PC-9 (cell line): ENCODE measurements around the gene IQSEC1. TPM values are rescaled to one million over a fixed set of nuclear protein-coding genes. Genes with fewer than 3 reads are reported as not detected.

Source experiments
- BruUV-seq: library from RNA; stranded (reverse); fragments of 400-500 nt; replicated peaks from 2 replicates; lab custom pipeline; 2021; lab: Mats Ljungman, UMichigan
- CTCF ChIA-PET: fragments of 300-600 bp; sonication (Branson Sonifier 250); formaldehyde crosslinking; loops from one replicate; lab custom pipeline; 2022; ENCODE audit warnings: antibody characterized with exemption; lab: Charles Lee
- POLR2A ChIA-PET: fragments of 300-600 bp; sonication (Branson Sonifier 250); formaldehyde crosslinking; loops from one replicate; lab custom pipeline; 2022; ENCODE audit warnings: antibody characterized with exemption; ENCODE audit not compliant: unreplicated experiment; lab: Charles Lee
- DNase-seq, 2 experiments: peaks; one replicate each; pipeline versions ENCODE4 v3.0.0 to v3.0.0-alpha.2; 2015 to 2022; ENCODE audit warnings: mixed read lengths in 1 of 2
- H2AFZ ChIP-seq: fragments of 200-600 bp; sonication (generic); 2 replicates; pipeline ENCODE4 v1.8.1; 2017; ENCODE audit warnings: antibody characterized with exemption
- H3F3A ChIP-seq: fragments of 200-600 bp; sonication (generic); 2 replicates; pipeline ENCODE4 v1.8.1; 2017; ENCODE audit warnings: antibody characterized with exemption, mild to moderate bottlenecking, low read depth; ENCODE audit not compliant: insufficient read depth
- H3K27ac ChIP-seq: fragments of 200-600 bp; sonication (generic); 2 replicates; pipeline ENCODE4 v1.6.1; 2016; ENCODE audit warnings: mixed run types
- H3K27me3 ChIP-seq: fragments of 200-600 bp; sonication (generic); 2 replicates; pipeline ENCODE4 v1.6.1; 2016; ENCODE audit warnings: low read depth, mixed run types; ENCODE audit not compliant: insufficient read depth
- H3K36me3 ChIP-seq: fragments of 200-600 bp; sonication (generic); 2 replicates; pipeline ENCODE4 v1.6.1; 2016; ENCODE audit warnings: low read depth, mixed run types
- H3K4me1 ChIP-seq: fragments of 200-600 bp; sonication (generic); replicated peaks from 2 replicates; pipeline ENCODE4 v1.6.1; 2016; ENCODE audit warnings: mixed run types; ENCODE audit not compliant: insufficient read depth
- H3K4me2 ChIP-seq: fragments of 200-600 bp; sonication (generic); 2 replicates; pipeline ENCODE4 v1.6.1; 2017; ENCODE audit warnings: mixed run types
- H3K4me3 ChIP-seq: fragments of 200-600 bp; sonication (generic); 2 replicates; pipeline ENCODE4 v1.6.1; 2016; ENCODE audit warnings: mixed run types
- H3K79me2 ChIP-seq: fragments of 200-600 bp; sonication (generic); 2 replicates; pipeline ENCODE4 v1.6.1; 2017; ENCODE audit warnings: low read depth, mixed run types
- H3K9me2 ChIP-seq: fragments of 200-600 bp; sonication (generic); 2 replicates; pipeline ENCODE4 v1.8.1; 2017; ENCODE audit warnings: mild to moderate bottlenecking; ENCODE audit not compliant: insufficient read depth
- H3K9me3 ChIP-seq: fragments of 200-600 bp; sonication (generic); 2 replicates; pipeline ENCODE4 v1.8.1; 2016; ENCODE audit warnings: low read depth; ENCODE audit not compliant: insufficient read depth
- H4K20me1 ChIP-seq: fragments of 200-600 bp; sonication (generic); 2 replicates; pipeline ENCODE4 v1.8.1; 2017; ENCODE audit not compliant: insufficient read depth
- EZH2 ChIP-seq: fragments of 200-600 bp; sonication (generic); IDR thresholded peaks from 2 replicates; pipeline ENCODE4 v1.8.0; 2017; ENCODE audit warnings: antibody characterized with exemption, low read depth
- intact Hi-C: fragments of 100-400 bp; cut with micrococcal nuclease; formaldehyde crosslinking; loops from one replicate; pipeline ENCODE4 v1.10.0; 2022; ENCODE audit not compliant: unreplicated experiment
- total RNA-seq: library from RNA; stranded (reverse); gene quantifications from 2 replicates; pipeline ENCODE4 v1.2.3, GENCODE V29; 2021
- TF ChIP-seq, protein P1 (sequence below): fragments of 200-600 bp; sonication (generic); conservative IDR thresholded peaks from 2 replicates; pipeline ENCODE4 v1.6.1; 2017; ENCODE audit warnings: mixed run types, antibody characterized with exemption, mild to moderate bottlenecking, moderate library complexity

IQSEC1 gene
- total RNA-seq, 1 experiment from 2014 or later = 30.7 TPM

DNA sequence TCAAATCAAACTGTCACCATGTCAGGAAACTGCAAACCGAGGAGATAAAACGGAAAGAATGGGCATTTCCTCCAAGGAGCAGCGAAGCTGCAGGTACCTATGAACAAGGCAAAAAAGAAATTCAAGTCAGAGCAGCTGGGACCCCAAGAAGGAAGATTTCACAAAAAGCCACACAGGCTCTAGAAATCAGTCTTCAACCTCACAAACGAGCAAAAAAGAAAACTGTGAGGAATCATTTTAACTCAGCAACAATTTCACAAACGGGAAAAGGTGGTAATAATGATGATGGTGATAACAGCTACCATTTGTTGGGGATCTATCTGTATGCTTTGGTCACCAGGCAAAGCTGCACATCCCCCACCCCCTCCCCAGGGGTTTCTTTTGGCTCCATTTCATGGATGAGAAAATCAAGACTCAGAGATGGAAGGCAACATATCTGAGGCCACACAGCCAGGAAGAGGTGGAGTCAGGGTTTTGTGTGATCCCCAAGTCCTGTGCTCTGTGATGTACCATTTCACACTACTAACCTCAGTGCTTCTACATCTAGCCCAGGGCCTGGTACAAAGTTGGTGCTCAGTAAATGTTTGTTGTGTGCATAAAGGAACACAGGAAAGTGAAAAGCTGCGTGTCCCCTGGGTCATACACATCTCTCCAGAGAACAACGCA, 109.9 kb downstream of the IQSEC1 start:
- Histone ChIP-seq H3K79me2 (peaks cover 47% of the 10 kb centered on the region), H4K20me1 (peaks cover 79% of the 10 kb centered on the region), H3K9me3 (no peaks in the 10 kb centered on the region), H3K36me3 (no peaks in the 10 kb centered on the region), H3K4me2 (no peak overlapping the region), H3K27ac (no peak overlapping the region), H3K4me1 (peaks cover 14% of the 10 kb centered on the region), H2AFZ (no peak overlapping the region), H3F3A (no peaks in the 10 kb centered on the region), H3K27me3 (no peaks in the 10 kb centered on the region), H3K4me3 (no peak overlapping the region), H3K9me2 (no peaks in the 10 kb centered on the region)
- no peak for DNase-seq
- TF ChIP-seq, protein P1, sequence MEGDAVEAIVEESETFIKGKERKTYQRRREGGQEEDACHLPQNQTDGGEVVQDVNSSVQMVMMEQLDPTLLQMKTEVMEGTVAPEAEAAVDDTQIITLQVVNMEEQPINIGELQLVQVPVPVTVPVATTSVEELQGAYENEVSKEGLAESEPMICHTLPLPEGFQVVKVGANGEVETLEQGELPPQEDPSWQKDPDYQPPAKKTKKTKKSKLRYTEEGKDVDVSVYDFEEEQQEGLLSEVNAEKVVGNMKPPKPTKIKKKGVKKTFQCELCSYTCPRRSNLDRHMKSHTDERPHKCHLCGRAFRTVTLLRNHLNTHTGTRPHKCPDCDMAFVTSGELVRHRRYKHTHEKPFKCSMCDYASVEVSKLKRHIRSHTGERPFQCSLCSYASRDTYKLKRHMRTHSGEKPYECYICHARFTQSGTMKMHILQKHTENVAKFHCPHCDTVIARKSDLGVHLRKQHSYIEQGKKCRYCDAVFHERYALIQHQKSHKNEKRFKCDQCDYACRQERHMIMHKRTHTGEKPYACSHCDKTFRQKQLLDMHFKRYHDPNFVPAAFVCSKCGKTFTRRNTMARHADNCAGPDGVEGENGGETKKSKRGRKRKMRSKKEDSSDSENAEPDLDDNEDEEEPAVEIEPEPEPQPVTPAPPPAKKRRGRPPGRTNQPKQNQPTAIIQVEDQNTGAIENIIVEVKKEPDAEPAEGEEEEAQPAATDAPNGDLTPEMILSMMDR = no peak
- TF ChIP-seq EZH2 = no peak
- intact Hi-C loops = no loop called here
- BruUV-seq = no TSS peak
- POLR2A ChIA-PET = no interaction called here
- CTCF ChIA-PET = no interaction called here

DNA sequence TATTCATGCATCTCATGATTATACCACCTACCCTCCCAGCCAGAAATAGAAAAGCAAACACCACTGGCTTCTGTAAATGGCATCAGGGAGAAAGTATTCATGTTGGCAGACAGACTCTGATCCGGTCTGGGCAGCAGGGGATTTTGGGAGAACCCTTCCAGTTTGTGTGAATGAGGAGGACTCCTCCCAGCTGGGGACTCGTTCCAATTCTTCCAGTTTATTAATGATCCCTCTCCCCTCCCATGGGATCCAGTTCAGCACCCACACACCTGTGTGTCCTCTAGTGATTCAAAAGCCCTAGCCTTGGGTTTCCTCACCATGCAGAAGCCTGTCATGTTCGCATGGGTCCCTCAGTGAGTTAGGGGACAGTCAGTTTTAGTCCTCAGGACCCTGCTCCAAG, 110.9 kb downstream of the IQSEC1 start:
- Histone ChIP-seq H3K4me1 (peaks cover 10% of the 10 kb centered on the region), H4K20me1 (peaks cover 82% of the 10 kb centered on the region), H2AFZ (no peak overlapping the region), H3K4me3 (no peak overlapping the region), H3K79me2 (peaks cover 47% of the 10 kb centered on the region), H3K27ac (no peak overlapping the region), H3F3A (no peaks in the 10 kb centered on the region), H3K9me2 (no peaks in the 10 kb centered on the region), H3K9me3 (no peaks in the 10 kb centered on the region), H3K36me3 (no peaks in the 10 kb centered on the region), H3K27me3 (no peaks in the 10 kb centered on the region), H3K4me2 (no peak overlapping the region)
- intact Hi-C loops = no loop called here
- POLR2A ChIA-PET = no interaction called here
- DNase-seq = no peak
- CTCF ChIA-PET = no interaction called here
- BruUV-seq = no TSS peak
- TF ChIP-seq, protein P1 = no peak
- TF ChIP-seq EZH2 = no peak

DNA sequence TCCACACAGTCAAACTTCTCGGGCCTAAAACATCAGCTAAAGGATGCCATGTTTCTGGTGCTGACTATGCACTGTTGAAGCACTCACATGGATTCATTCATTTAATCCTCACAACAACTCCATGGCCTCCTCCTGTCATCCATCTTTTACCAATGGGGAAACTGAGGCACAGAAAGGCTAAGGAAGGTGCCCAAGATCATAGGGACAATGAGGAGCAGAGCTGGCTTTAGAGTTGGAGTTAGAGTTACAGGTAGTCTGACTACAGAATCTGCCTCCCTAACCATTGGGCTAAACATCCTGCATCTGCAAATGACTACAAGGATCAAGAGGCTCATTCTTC, 111.6 kb downstream of the IQSEC1 start:
- BruUV-seq = no TSS peak
- H3K4me3 ChIP-seq = no peak overlapping the region
- no peak overlapping the region for H3K4me2 ChIP-seq
- DNase-seq = no peak
- ChIA-PET POLR2A (interaction anchor here (0.7 kb wide), 1 partner anchor 61 kb away, joined by 7 read pairs; no protein-coding TSS in a partner anchor), CTCF (no interaction called here)
- no peaks in the 10 kb centered on the region for H3K9me2 ChIP-seq
- H3F3A ChIP-seq = no peaks in the 10 kb centered on the region
- intact Hi-C loops = no loop called here
- TF ChIP-seq, protein P1 = no peak
- TF ChIP-seq EZH2 = no peak
- H3K79me2 ChIP-seq = peaks cover 41% of the 10 kb centered on the region
- peaks cover 82% of the 10 kb centered on the region for H4K20me1 ChIP-seq
- H3K4me1 ChIP-seq = peaks cover 6% of the 10 kb centered on the region
- no peak overlapping the region for H3K27ac ChIP-seq
- H3K27me3 ChIP-seq = no peaks in the 10 kb centered on the region
- no peaks in the 10 kb centered on the region for H3K36me3 ChIP-seq
- no peaks in the 10 kb centered on the region for H3K9me3 ChIP-seq
- no peak overlapping the region for H2AFZ ChIP-seq
